ENCODE measurements around the gene OR4N5.

Gene OR4N5

GRCh38 chr14:20177433-20177974 is 38.9 kb downstream of the OR4N5 start:
- TF ChIP-seq CTCF (IDR thresholded peaks at IDR 0.05; ENCODE audit: insufficient read depth, low read length, missing control alignments), result no peak
- no peak for DNase-seq (ENCODE audit: low read depth, low spot score)
- ChIA-PET CTCF (interaction anchor here (0.7 kb wide), 1 partner anchor 514 kb away, joined by 3 read pairs; no protein-coding TSS in a partner anchor), POLR2A (no interaction called here)
- H3K4me3 ChIP-seq (ENCODE audit: low read depth, low read length), result no peak overlapping the region

DNA sequence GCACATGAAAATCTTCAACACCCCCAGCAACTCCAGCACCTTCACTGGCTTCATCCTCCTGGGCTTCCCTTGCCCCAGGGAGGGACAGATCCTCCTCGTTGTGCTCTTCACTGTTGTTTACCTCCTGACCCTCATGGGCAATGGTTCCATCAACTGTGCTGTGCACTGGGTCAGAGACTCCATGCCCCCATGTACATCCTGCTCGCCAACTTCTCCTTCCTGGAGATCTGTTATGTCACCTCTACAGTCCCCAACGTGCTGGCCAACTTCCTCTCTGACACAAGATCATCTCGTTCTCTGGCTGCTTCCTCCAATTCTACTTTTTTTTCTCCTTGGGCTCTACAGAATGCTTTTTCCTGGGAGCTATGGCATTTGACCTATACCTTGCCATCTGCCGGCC is 40.6 kb downstream of the OR4N5 start:
- DNase-seq (ENCODE audit: low read depth, low spot score), result no peak
- CTCF ChIA-PET, result no interaction called here
- no peak overlapping the region for H3K4me3 ChIP-seq (ENCODE audit: low read depth, low read length)
- POLR2A ChIA-PET, result no interaction called here
- TF ChIP-seq CTCF (IDR thresholded peaks at IDR 0.05; ENCODE audit: insufficient read depth, low read length, missing control alignments), result no peak

DNA sequence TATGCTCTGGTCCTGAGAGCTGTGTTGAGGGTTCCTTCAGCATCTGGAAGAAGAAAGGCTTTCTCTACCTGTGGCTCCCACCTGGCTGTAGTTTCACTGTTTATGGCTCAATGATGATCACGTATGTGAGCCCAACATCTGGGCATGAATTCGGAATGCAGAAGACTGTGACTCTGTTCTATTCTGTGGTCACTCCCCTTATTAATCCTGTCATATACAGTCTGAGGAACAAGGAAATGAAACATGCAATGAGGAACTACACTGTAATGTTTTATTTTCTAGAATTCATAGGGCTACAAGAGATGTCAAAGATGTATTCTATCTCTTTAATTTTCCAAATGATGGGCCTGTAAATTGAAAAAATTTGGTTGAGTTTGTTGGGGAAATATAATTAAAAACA is 41.3 kb downstream of the OR4N5 start:
- DNase-seq (ENCODE audit: low read depth, low spot score), result no peak
- CTCF ChIA-PET, result no interaction called here
- TF ChIP-seq CTCF (IDR thresholded peaks at IDR 0.05; ENCODE audit: insufficient read depth, low read length, missing control alignments), result no peak
- no peak overlapping the region for H3K4me3 ChIP-seq (ENCODE audit: low read depth, low read length)
- POLR2A ChIA-PET, result no interaction called here

GRCh38 chr14:20180486-20180885 is 41.9 kb downstream of the OR4N5 start:
- no peak for DNase-seq (ENCODE audit: low read depth, low spot score)
- TF ChIP-seq CTCF (IDR thresholded peaks at IDR 0.05; ENCODE audit: insufficient read depth, low read length, missing control alignments), result no peak
- ChIA-PET POLR2A (no interaction called here), CTCF (no interaction called here)
- no peak overlapping the region for H3K4me3 ChIP-seq (ENCODE audit: low read depth, low read length)

- ChIA-PET CTCF (no interaction called here), POLR2A (no interaction called here)
- no peak overlapping the region for H3K4me3 ChIP-seq (ENCODE audit: low read depth, low read length)
- no peak for TF ChIP-seq CTCF (IDR thresholded peaks at IDR 0.05; ENCODE audit: insufficient read depth, low read length, missing control alignments)
- DNase-seq (ENCODE audit: low read depth, low spot score), result no peak
Observed at GRCh38 chr14:20184181-20184580, 45.6 kb downstream of the OR4N5 start.

GRCh38 chr14:20190596-20190995 is 52.0 kb downstream of the OR4N5 start, which contains the start of gene OR11G2:
Gene OR11G2 (plus strand): TSS chr14:20190896. CDS start chr14:20197438, 6,542 bp downstream.
- CTCF ChIA-PET, result no interaction called here
- H3K4me3 ChIP-seq (ENCODE audit: low read depth, low read length), result no peak within 1 kb of the TSS
- POLR2A ChIA-PET, result no interaction called here
- DNase-seq (ENCODE audit: low read depth, low spot score), result no peak
- TF ChIP-seq CTCF (IDR thresholded peaks at IDR 0.05; ENCODE audit: insufficient read depth, low read length, missing control alignments), result no peak
